ENCODE measurements around the gene PEX19. TPM values are rescaled to one million over a fixed set of nuclear protein-coding genes. Genes with fewer than 3 reads are reported as not detected.
A peak's percentile ranks its signal among the peaks of the same experiment; 100 is the strongest.

Gene PEX19
- 35.2 TPM for polyA plus RNA-seq (2012; ENCODE audit: missing spikeins)

GRCh38 chr1:160284782-160285344, at the start of gene PEX19:
Gene PEX19 (minus strand): TSS chr1:160285133. CDS start chr1:160285124, 9 bp downstream.
- FAIRE-seq (peak; percentile 98), DNase-seq (ENCODE audit: insufficient read length) (peak; percentile 84)
- TF ChIP-seq POLR2A (IDR thresholded peaks at IDR 0.05; ENCODE audit: low read depth, low read length) (peak; percentile 90), TAF1 (IDR thresholded peaks at IDR 0.05; ENCODE audit: borderline replicate concordance, low read depth, low read length) (peak; percentile 88), POLR2AphosphoS5 (IDR thresholded peaks at IDR 0.05; ENCODE audit: low read depth, low read length) (peak; percentile 91)

- FAIRE-seq = no peak
- TF ChIP-seq TAF1 (IDR thresholded peaks at IDR 0.05; ENCODE audit: borderline replicate concordance, low read depth, low read length) (no peak), POLR2AphosphoS5 (IDR thresholded peaks at IDR 0.05; ENCODE audit: low read depth, low read length) (no peak)
- no peak for DNase-seq (ENCODE audit: insufficient read length)
These were observed 47.6 kb upstream of the PEX19 start for GRCh38 chr1:160332516-160332915.

- FAIRE-seq (no peak), DNase-seq (ENCODE audit: insufficient read length) (no peak)
- TF ChIP-seq TAF1 (IDR thresholded peaks at IDR 0.05; ENCODE audit: borderline replicate concordance, low read depth, low read length) (no peak), POLR2AphosphoS5 (IDR thresholded peaks at IDR 0.05; ENCODE audit: low read depth, low read length) (no peak), POLR2A (IDR thresholded peaks at IDR 0.05; ENCODE audit: low read depth, low read length) (no peak)
These were observed 45.2 kb upstream of the PEX19 start for GRCh38 chr1:160330119-160330518.

GRCh38 chr1:160328184-160328583, 43.3 kb upstream of the PEX19 start:
- TF ChIP-seq TAF1 (IDR thresholded peaks at IDR 0.05; ENCODE audit: borderline replicate concordance, low read depth, low read length) (no peak), POLR2AphosphoS5 (IDR thresholded peaks at IDR 0.05; ENCODE audit: low read depth, low read length) (no peak), POLR2A (IDR thresholded peaks at IDR 0.05; ENCODE audit: low read depth, low read length) (no peak)
- DNase-seq (ENCODE audit: insufficient read length) (no peak), FAIRE-seq (no peak)

- TF ChIP-seq POLR2AphosphoS5 (IDR thresholded peaks at IDR 0.05; ENCODE audit: low read depth, low read length) = no peak
- TF ChIP-seq TAF1 (IDR thresholded peaks at IDR 0.05; ENCODE audit: borderline replicate concordance, low read depth, low read length) = no peak
- TF ChIP-seq POLR2A (IDR thresholded peaks at IDR 0.05; ENCODE audit: low read depth, low read length) = no peak
- peak; percentile 53 for FAIRE-seq
- DNase-seq (ENCODE audit: insufficient read length) = no peak
These were observed 41.5 kb upstream of the PEX19 start for GRCh38 chr1:160326418-160326817.

DNA sequence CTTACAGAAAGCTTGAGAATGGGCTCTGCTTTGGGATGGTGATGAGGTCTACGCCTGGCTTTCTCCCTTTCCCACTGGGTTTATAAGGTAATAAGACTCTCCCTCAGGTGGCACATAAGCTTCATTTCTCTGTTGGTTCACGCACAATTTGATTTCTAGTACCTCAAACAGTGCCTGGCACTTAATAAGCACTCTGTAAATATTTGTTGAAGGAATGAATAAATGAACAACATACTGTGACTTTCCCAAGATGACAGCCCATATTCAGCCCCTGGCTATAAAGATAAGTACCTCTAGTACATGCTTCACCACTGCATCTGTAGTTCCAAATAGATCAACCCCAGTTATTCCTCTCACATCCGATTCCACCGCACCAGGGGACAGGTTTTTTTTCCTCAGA, 40.3 kb upstream of the PEX19 start:
- no peak for TF ChIP-seq TAF1 (IDR thresholded peaks at IDR 0.05; ENCODE audit: borderline replicate concordance, low read depth, low read length)
- no peak for TF ChIP-seq POLR2AphosphoS5 (IDR thresholded peaks at IDR 0.05; ENCODE audit: low read depth, low read length)
- TF ChIP-seq POLR2A (IDR thresholded peaks at IDR 0.05; ENCODE audit: low read depth, low read length) = no peak
- FAIRE-seq (no peak), DNase-seq (ENCODE audit: insufficient read length) (no peak)

- DNase-seq (ENCODE audit: insufficient read length) (no peak), FAIRE-seq (no peak)
- TF ChIP-seq TAF1 (IDR thresholded peaks at IDR 0.05; ENCODE audit: borderline replicate concordance, low read depth, low read length) (no peak), POLR2AphosphoS5 (IDR thresholded peaks at IDR 0.05; ENCODE audit: low read depth, low read length) (no peak), POLR2A (IDR thresholded peaks at IDR 0.05; ENCODE audit: low read depth, low read length) (no peak)
These were observed 37.9 kb upstream of the PEX19 start for GRCh38 chr1:160322831-160323230.

DNA sequence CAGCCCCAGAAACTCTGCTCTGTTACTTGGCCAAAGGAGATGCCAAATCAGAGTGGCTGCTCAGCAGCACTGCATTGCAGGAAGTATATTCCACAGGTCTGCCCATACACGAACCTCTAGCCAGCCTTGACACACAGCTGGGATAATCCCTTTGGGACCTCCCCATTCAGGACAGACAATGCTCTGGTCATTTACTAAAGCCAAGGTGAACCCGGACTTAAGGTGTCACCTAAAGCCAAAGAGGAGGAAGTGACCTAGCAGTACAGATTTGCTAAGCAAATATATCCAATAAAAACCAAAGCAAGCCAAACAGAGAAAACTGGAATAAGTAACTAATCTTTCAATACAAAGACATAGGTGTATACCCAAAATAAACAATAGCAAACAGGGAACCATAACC, 30.4 kb upstream of the PEX19 start:
- FAIRE-seq (peak; percentile 58), DNase-seq (ENCODE audit: insufficient read length) (no peak)
- no peak for TF ChIP-seq POLR2AphosphoS5 (IDR thresholded peaks at IDR 0.05; ENCODE audit: low read depth, low read length)
- TF ChIP-seq TAF1 (IDR thresholded peaks at IDR 0.05; ENCODE audit: borderline replicate concordance, low read depth, low read length) = no peak
- no peak for TF ChIP-seq POLR2A (IDR thresholded peaks at IDR 0.05; ENCODE audit: low read depth, low read length)

GRCh38 chr1:160309571-160309970, 24.6 kb upstream of the PEX19 start:
- TF ChIP-seq TAF1 (IDR thresholded peaks at IDR 0.05; ENCODE audit: borderline replicate concordance, low read depth, low read length) = no peak
- TF ChIP-seq POLR2AphosphoS5 (IDR thresholded peaks at IDR 0.05; ENCODE audit: low read depth, low read length) = no peak
- no peak for TF ChIP-seq POLR2A (IDR thresholded peaks at IDR 0.05; ENCODE audit: low read depth, low read length)
- FAIRE-seq (no peak), DNase-seq (ENCODE audit: insufficient read length) (no peak)

- FAIRE-seq (no peak), DNase-seq (ENCODE audit: insufficient read length) (no peak)
- TF ChIP-seq POLR2AphosphoS5 (IDR thresholded peaks at IDR 0.05; ENCODE audit: low read depth, low read length) (no peak), POLR2A (IDR thresholded peaks at IDR 0.05; ENCODE audit: low read depth, low read length) (no peak), TAF1 (IDR thresholded peaks at IDR 0.05; ENCODE audit: borderline replicate concordance, low read depth, low read length) (no peak)
These were observed 24.2 kb upstream of the PEX19 start for GRCh38 chr1:160309185-160309557.

DNA sequence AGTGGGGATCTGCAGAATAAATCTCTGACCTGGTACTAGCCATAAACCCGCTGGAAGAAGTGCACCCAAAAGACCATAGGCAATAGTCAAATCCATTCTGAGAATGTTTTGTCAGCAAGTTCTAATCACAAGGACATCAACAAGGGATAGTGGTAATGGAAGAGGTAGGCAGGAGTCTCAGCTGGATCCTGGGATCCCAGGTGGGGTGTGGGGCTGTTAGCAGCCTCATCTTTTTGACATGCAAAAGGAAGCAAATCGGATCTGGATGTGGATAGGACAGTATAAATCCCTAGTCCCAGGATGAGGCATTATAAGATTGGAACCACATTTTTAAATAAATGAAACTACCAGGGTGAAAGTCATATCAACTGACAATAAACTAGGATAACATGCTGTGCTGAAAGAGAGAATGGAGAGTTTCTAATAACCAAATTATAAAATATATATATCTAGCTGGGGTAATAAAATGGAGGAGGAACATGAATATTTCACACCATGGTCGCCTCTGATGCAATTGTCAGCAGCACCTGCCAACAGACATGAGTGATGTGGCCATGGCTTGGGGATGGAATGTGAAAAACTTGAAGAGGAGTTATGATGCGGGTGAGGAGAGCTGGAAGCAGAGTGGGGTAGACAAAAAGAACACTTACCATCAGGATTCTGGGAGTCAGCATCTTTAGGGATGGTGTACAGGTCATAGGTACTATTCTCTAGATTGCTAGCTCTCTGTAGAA, 23.7 kb upstream of the PEX19 start:
- FAIRE-seq (no peak), DNase-seq (ENCODE audit: insufficient read length) (no peak)
- TF ChIP-seq POLR2A (IDR thresholded peaks at IDR 0.05; ENCODE audit: low read depth, low read length) (no peak), POLR2AphosphoS5 (IDR thresholded peaks at IDR 0.05; ENCODE audit: low read depth, low read length) (no peak), TAF1 (IDR thresholded peaks at IDR 0.05; ENCODE audit: borderline replicate concordance, low read depth, low read length) (no peak)
